Fibroblast of peridontal ligament (primary cell): ENCODE measurements around the gene C17orf100.
"Not testable (repeated sequence)": the region's sequence is repeated elsewhere in the genome, so short reads cannot be mapped to it uniquely, and the experiment has no call there.

ENCODE experiments used
- DNase-seq: peaks from one replicate; pipeline ENCODE4 v3.0.0-alpha.2; 2010; ENCODE audit errors: extremely low read depth

Gene C17orf100

DNA sequence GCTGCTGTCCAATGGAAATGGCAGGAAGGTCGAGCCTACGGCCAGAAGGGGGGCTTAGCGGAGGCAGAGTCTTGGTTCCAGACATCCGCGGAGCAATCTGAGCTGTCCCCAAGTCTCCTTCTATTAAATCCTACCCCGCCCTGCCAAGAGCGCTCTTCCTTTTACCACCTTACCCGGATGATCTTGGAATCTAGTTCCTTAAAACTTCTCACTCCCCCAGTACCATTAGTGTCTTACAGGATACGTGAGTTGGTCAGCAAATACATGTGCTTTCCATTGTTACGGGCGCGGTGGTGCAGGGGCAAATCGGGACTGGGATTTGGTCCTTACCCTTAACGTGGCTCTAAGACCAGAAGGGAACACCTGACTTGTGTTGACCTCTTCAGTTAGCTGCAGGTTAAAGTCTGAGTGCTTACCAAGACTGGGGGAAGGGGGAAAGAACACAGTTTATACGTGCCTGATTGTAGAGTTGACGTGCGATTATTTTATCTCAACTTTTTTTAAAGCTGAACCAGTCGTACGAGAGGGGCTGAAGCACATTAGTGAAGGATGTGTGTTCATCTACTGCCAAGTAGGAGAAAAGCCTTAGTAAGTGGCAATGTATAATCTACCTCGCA, 10.2 kb upstream of the C17orf100 start:
- no peak for DNase-seq

DNA sequence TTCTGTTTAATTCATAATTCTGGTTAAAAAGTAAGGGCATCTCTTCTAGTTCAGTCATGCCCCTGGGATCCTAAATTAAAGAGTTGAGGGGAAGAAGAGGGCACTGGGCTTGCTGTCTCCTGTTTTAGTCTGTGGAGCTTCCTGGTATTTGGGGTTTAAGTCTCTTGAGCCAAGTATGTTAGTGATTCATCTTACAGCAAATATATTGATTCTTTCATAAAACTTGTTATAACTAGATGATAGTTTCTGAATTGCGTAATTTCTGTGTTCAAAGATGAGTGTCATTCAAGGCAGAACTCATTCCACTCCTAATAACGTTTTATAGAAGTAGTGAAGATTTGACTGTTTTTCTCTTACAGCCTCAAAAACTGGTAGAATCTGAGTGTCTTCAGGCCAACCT, 9.0 kb upstream of the C17orf100 start:
- peak; percentile 49 for DNase-seq

DNA sequence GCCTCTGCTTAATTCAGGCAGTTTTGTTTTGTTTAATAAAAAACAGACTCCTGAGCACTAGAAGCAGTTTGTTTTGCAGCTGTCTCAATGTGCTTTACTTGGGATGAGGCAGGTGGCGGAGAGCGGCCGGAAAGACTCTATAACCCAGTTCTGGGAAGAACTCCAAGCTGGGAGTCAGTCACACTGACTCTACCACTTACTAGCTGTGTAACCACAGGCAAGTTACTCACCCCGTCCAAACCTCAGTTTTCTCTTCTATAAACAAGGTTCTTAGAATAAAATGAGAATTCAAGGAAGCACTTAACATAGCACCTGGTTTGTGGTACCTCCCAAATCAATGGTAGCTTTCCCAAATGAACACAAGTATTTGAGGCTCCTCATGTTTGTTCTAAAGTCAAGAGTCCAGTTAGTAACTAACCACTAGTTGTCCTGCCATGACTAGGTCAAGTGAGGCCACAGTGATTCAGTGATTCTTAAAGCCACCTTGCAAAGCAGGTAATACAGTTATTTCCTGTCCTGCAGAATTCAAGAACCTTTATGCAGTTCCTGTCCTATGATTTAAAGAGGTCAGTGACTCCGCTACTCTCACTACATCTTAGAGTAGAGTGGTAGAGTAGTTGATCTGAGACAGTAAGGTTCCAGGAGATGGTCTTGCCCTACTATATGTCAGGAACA, 8.0 kb upstream of the C17orf100 start:
- peak; percentile 89 for DNase-seq

DNA sequence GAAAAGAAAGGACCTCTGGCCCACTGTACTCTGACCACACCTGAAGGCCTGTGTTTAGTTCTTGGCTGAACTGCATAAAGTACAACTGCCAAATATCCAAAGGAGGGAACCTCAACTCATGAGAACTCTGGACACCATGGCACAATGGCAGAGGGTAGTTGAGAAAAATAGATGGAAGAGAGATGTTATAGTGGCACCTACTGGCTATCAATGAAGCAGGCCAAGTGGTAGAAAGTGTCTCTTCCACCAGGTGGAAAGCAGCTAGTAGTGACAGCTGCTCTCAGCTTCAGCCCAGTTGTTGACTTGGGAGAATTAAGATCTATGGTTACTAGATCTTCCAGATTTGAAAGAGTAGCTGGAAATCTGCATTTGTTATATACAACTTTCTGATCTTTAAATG, 3.4 kb upstream of the C17orf100 start:
- no peak for DNase-seq

DNA sequence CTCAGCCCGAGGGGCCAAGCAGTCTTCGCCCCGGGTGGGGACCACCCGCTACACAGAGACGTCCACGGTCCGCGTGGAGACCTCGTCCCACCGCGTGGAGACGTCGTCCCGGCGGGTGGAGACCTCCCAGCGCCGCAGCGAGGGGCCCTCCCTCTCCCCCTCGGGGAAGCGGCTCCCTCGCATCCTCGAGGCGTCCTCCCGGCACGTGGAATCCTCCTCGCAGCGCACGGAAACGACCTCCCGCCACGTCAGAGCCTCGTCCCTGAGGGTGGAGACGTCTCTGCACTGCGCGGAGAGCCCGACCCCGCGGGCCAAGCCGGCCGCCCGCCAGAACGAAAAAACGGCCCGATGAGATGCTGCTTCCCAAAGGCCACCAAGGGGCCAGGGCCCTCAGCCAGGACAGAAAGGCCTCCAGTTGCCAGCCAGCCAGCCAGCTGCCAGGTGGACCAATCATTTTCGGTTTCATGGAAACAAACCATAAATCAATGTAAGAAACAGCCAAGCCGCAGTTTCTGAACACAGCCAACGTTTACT, 424 bp downstream of the C17orf100 start:
- peak; percentile 18 for DNase-seq

DNA sequence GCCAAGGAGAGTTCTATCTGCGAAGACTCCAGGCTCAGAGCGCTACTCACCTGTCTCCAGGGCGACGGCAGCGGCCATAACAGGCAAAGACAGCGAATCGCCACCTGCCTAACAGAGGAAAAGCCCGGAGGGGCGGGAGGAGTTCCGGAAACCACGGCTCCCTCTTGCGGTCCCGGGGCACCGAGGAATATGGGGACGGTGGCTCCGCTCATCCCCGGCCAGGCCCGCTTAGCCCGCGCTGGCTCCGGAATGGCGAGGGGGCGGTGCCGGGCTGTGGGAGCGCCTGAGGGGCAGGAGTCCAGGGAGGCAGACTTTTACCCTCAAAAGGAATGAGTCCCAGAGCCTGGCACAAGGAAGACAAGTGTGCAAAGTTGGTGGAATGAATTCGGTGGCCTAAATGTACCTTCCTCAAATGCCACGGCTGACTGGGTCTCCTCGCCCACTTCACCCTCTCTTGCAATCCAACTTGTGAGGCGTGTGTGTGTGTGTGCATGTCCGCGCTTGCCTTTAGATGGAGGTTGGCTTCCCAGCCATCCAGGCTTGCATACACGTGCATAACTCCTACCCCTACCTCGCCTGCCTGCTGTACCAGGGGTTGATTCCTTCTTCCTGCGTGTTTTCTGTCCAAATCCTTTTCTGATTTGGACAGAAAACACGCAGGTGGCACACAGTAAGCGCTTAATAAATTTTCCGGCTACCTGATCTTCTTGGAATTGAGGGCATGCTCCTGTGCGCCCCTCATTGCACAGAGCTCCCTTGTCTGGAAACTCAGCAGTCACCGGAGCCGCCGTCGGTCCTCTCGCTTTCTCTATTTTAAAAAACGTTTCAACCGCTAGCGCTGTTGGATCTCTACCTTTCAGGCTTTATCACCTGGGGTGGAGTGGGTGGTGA, 3.5 kb downstream of the C17orf100 start:
- no peak for DNase-seq

DNA sequence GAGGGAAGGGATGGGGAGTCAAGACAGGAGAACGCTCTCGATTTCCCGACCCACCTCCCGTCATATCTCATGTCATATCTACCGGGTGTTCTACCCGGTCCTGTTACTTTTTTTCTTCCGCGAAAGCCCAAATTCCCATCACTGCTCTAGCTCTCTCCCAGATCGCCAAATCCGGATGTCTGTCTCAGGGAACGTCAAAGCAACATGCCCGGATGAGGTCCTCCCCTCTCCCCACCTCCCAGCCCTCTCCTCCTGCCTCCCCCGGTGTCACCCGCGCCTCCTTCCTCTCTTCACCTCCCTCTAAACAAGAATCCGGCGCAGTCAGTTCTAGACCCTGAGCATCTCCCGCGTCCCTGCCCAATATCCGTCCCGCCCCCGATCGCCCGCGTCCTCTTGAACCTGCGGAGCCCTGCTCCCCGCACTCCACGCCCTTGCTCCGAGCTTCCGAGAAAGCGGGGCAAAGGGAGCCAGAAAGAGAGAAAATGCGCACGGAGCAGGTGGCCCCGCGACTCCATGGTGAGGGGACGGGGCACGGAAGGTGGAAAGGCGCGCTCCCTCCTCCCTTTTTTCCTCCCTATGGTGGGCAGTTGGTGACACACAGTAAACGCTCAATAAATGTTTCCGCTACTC, 4.3 kb downstream of the C17orf100 start:
- not testable (repeated sequence) for DNase-seq

DNA sequence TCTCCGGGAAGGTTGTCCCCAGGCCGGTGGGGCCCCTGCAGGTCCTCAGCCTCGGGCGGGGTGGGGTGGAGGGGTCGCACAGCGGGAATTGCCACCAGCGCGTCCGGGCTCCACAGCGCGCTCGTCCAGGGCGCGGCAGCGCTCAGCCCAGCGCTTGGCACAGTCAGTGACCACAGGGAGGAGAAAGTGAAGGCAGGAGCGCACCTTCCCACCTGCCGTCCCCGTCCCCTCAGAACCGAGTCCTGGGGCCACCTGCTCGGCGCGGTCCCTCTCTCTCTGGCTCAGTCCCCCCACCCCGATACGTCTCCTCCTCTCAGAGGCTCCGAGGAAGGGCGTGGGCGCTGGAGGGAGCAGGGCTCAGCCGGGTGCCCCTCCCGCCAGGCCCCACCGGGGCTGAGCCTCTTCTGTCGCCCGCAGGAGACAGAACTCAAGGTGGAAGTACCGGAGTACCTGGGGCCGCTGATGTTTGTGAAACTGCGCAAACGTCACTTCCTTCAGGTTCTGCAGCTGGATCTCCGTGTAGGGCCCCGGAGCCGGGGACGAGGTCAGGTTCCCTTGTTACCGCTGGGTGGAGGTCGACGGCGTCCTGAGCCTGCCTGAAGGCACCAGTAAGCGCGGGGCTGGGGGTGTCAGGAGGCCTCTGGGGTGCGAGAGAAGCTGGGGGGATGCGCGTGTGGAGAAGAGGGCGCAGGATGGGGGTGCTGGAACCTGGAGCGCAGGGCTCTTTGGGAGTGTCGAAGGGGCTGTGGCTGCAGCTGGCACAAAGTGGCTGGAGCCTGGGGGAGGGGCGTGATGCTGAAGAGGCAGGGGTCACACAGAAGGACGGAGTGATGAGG, 5.5 kb downstream of the C17orf100 start:
- not testable (repeated sequence) for DNase-seq

DNA sequence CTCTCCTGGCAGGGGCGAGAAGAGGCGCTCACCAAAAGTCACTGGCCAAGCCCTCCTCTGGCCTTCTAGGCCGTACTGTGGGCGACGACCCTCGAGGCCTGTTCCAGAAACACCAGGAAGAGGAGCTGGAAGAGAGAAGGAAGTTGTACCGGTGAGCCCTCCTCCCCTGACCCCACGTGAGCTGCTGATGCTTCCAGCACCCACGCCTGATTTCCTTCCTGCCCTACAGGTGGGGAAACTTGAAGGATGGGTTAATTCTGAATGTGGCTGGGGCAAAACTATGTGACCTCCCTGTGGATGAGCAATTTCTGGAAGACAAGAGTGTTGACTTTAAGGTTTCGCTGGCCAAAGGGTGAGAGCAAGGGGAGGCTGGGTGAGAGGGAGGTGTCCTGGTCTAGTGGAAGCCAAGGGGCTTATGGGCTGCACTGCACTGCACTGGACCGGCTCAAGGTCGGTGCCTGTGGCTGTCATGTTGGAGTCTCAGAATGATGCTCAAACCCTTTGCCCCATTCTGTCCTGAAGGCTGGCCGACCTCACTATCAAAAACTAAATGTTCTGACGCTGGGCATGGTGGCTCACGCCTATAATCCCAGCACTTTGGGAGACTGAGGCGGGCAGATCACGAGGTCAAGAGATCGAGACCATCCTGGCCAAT, 6.2 kb downstream of the C17orf100 start:
- DNase-seq = no peak

DNA sequence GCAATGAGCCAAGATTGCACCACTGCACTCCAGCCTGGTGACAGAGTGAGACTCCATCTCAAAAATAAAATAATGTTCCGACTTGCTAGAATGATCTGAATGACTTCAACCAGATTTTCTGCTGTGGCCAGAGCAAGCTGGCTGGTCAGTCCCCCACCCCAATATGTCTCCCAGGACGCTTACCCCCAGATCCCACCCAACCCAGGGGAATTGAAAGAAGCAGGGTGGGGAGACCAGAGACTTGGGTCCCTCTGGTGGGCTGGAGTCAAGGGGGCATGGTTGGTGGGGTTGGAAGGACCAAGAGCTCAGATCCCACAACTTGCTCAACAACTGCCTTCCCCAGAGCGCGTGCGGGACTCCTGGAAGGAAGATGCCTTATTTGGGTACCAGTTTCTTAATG, 6.8 kb downstream of the C17orf100 start:
- DNase-seq = not testable (repeated sequence)

DNA sequence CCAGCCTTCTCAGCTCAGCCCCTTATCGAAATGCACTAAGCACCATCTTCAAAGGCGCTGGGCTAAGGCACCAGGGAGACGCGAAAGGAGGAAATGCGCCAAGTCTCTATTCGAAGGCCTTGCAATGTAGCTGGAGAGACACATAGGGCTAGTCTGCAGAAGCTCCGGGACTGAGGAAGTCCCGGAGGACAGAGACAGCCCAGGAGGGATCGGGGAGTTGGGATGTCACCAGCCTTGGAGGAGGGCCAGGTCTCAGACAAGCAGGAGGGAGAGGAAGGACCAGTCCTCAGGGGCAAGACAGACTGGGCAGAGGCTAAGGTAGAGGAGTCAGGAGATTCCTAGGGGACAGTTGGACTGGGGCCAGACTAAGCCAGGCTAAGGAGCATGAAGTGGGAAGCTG, 8.5 kb downstream of the C17orf100 start:
- DNase-seq = no peak

DNA sequence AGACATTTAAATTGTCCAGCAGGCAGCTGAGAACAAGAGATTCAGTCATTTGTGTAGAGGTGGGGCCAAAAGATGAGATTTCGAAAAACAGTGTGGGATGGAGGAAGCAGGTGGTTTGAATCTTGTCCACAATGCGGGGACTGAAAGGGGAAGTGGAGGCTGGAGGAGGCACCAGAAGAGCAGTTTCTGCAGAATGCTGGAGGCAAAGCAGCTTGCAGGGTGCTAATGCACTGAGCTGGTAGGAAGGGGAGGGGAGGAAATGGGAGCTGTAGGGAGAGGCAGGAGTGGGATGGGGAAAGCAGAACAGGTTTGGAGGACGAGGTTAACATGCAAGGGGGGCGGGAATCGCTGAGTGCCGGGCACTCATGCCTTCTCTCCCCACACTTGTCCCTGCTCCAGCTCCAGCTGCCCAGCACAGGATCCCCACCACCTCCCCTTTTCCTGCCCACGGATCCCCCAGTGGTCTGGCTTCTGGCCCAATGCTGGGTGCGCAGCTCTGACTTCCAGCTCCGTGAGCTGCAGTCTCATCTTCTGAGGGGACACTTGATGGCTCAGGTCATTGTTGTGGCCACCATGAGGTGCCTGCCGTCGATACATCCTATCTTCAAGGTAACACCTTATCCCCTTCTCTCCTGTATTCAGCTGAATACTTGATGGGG, 9.4 kb downstream of the C17orf100 start:
- no peak for DNase-seq

DNA sequence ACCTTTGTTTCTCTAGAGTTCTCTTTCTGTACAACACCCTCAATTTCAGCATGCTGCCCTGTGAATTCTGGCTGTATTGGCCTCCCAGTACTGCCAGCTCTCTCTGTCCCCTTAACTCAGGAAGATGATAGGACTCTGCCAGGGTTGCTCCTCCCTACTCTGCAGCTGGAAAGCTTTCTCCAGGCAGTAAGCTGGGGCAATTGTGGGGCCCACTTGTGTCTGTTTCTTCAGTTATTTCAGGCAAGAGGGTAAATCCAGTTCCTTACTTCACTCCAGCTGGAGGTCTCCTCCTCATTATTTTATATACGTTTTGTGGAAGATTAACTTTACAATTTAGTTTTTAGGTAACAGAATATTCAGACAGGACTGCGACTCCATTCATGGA, 9.9 kb downstream of the C17orf100 start:
- no peak for DNase-seq

DNA sequence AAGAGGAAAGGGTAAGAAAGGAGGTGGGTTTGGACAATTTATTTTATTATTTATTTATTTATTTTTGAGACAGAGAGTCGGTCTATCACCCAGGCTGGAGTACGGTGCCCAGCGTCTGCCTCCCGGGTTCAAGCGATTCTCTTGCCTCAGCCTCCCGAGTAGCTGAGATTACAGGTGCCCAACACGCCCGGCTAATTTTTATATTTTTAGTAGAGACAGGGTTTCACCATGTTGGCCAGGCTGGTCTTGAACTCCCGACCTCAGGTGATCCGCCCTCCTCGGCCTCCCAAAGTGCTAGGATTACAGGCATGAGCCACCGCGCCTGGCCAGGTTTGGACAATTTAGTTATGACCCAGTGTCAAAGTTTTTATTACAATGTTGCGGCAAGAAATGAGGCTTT, 11.6 kb downstream of the C17orf100 start:
- DNase-seq = not testable (repeated sequence)

DNA sequence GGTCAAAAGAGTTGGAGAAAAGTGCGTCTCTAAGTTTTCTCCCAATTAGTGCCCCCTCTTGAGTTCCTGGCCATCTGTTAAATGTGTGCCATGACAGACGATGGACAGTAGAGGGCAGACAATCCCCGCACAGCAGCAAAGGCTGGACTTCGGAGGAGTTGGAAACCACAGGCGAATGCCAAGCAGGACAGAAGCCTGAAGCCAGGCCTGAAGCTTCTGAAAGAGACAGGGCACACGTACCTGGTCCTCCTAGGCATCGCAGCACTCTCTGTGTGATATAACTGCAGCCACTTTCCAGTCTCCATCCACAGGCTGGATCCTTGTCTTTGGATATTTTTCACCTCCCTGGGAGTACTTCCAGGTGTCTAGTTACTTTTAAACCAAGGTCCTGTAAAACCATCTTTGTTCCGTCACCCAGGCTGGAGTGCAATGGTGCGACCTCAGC, 14.5 kb downstream of the C17orf100 start:
- DNase-seq = peak; percentile 88

DNA sequence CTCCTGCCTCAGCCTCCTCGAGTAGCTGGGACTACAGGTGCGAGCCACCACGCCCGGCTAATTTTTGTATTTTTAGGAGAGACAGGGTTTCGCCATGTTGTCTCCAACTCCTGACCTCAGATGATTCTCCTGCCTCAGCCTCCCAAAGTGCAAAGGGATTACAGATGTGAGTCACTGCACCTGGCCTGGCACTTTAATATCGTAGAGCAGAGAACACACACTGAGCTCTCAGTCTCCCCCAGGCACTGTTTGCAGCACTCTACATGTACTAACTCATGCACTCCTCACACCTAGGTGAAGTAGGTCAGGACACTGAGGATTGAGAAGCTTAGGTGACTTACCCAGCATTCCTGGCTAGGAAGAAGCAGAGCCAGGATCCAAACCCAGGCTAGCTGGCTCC, 15.0 kb downstream of the C17orf100 start:
- DNase-seq = no peak

DNA sequence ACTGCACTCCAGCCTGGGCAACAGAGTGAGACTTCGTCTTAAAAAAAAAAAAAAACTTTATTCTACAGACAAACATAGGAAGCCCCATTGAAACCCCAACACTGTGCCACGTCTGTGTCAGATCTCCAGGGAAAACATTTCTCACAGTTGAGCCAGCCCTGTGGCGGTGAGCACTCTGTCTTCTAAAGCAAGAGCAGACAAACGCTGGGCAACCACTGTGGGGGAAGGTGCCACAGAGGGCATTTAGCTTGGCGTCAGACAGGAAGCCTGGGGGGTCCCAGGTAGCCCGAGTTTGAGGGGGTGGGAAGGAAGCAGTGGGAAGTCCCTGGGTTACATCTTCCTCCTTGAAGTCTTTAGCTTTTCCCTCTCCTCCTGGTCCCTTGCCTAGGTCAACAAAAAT, 16.0 kb downstream of the C17orf100 start:
- DNase-seq = no peak

DNA sequence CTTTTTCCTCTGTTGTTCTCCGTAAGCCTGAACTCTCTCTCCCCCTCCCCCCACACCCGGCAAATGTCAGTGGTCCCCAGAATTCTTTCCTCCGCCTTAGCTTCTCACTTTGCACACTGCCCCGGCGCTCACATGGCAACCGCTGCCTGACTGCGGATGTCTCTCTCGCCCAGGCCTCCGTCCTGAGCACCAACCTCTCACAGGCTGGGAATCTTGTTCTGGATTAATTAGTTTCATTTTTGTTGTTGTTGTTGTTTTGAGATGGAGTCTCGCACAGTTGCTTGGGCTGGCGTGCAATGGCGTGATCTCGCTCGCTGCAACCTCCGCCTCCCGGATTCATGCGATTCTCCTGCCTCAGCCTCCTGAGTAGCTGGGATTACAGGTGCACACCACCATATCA, 16.7 kb downstream of the C17orf100 start:
- DNase-seq = no peak

DNA sequence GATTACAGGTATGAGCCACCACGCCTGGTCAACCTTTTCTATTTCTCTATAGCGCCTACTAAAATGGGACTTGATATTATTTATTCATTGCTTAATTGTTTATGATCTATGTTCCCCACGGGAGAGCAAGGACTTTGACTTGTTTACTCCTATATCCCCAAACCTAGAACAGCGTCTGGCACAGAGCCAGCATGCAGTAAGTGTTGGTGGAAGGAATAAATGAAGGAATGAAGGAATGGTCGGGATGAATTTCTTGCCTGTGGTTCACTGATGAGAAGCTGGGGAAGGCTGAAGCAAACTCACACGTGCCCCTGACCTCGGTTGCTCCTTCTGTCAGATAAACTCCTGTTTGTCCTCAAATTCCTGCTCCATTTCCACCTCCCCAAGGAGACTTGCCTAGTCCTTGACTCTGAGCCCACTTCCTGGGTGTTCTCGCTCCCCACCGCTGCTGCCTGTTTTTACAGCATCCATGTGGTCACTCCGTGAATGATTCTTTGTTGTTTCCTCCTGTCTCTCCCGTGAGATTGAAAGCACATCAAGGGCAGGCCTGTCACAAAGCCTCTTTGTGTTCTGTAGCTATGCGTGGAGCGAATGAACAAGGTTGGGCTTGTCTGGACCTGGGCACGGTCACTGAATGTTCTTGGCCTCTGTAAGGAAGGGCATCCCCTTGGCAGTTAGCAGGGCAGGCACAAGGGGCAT, 17.3 kb downstream of the C17orf100 start:
- no peak for DNase-seq
